ENCODE data around the gene KIRREL3.

The KIRREL3 gene

DNA sequence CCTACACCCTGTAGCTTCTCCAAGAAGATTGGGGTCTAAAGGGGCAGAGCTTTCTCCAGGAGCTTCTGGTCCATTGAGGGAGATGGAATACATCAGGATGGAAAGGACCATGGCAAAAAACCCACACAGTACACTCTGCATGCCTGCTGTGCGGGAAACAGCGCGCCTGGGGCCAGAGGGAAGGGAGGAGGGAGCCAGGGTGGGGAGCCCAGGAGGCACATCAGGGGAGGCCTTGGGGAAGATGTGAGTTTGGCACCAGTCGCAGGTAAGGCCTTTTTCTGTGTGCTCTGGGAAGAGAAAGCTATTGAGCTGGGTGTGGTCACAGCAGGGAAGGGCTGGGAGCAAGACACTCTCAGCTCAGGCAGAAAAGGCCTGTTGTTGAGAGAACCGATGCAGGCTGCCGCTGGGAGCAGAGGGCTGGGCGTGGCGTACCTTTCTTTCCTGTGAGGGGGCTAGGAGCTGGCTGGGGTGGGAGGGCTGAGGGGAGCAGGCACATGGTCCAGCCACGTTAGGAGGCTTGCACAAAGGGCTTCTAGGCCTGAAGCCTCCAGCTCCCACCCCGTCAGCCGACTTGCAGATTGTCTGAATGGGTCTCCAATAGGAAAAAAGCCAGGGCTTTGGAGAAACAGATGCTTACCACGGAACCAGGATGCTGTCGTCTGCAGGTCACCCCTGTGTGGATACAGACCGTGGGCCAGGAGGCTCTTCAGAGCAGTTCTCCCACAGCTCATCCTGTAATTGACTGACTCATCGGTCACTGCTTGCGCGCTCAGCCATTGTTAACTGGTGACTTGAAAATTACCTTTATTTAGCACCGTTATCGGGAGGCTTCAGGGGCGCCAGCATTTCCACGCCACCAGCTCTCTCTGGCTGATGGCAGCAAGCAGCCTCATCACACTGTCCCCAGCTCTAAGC, 407.8 kb downstream of the KIRREL3 start:
- no peak for DNase-seq

DNA sequence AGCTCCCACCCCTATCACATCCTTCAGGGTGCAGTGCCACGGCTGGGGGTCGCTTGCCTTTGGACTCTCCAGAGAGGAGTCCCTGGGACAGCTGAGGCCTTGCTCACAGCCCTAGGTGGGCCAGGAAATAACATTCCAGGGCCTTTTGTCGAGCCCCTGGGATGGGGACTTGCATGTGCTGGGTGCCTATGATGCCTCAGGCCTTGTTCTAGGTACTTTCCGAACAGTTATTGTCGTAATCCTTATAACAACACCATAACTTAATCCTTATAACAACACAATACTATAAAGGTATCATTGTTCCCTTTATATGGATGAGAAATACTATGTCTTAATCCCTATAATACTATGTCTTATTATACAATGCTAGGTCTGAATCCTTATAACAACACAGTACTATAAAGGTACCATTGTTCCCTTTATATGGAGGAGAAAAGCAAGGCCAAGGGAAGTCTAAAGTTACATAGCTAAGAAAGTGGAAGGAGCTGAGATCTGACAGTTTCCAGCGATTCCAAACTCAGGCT, 408.5 kb downstream of the KIRREL3 start:
- no peak for DNase-seq

DNA sequence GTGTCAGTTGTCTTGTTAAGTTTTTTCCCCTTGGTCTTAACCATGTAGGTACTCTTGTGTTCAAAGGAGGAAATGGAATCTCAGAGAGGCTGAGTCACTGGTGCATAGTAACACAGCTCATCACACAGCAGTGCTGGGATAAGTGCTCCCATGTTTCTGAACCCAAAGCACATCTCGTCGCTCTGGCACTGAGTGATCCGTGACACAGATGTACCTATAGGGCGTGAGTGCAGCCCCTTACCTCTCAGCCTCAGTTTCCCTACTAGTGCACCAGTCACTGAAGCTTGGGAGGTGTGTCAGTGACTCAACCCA, 411.1 kb downstream of the KIRREL3 start:
- DNase-seq = no peak

GRCh38 chr11:126588630-126589491, 411.7 kb downstream of the KIRREL3 start:
- DNase-seq = no peak

GRCh38 chr11:126587541-126587940, 413.0 kb downstream of the KIRREL3 start:
- no peak for DNase-seq

DNA sequence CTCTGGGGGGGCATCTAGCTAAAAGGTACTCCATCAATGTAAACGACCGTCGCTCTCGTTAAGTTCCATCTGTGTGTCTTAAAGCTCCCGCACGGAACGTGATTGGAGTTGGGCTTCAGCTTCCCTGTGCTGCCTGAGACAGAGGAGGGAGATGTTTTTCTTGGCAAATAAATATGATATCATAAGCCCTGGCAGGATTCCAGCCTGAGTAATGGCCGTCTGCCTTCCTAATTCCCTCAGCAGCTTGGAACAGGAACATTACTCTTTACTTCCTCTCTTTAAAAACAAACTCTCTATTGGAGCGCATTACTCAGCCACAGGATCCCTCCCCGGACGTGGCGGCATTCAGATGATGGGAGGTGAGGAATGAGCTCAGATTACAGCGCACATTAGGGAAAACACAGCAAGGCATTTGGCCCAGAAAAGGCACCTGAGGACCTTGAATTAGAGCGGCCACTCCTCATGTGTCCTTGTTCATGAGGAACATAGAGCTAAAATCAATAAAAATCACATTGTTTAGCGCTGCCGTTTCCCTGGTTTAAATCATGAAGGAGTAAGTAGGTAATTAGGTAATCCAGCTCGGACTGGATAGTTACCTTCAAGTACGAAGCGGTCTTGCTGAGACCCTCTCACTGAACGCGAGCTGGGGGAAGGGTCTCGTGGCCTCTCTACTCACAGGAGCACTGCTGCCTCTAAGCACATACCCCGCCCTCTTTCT, 414.6 kb downstream of the KIRREL3 start:
- peak; percentile 98 for DNase-seq

DNA sequence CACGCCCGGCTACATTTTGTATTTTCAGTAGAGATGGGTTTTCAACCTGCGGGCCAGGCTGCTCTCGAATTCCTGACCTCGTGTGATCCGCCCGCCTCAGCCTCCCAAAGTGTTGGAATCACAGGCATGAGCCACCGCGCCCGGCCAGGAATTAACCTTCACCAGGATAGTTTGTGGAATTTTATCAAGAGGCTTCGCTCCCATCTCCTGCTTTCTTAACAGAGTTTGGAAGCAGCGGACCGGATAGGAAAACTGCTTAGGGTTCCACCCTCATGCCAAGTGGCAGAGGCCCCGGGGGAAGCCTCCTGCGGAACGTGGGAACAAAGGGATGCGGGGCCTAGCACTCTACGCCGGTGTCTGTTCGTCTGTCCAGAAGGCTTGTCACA, 415.2 kb downstream of the KIRREL3 start:
- DNase-seq = no peak

DNA sequence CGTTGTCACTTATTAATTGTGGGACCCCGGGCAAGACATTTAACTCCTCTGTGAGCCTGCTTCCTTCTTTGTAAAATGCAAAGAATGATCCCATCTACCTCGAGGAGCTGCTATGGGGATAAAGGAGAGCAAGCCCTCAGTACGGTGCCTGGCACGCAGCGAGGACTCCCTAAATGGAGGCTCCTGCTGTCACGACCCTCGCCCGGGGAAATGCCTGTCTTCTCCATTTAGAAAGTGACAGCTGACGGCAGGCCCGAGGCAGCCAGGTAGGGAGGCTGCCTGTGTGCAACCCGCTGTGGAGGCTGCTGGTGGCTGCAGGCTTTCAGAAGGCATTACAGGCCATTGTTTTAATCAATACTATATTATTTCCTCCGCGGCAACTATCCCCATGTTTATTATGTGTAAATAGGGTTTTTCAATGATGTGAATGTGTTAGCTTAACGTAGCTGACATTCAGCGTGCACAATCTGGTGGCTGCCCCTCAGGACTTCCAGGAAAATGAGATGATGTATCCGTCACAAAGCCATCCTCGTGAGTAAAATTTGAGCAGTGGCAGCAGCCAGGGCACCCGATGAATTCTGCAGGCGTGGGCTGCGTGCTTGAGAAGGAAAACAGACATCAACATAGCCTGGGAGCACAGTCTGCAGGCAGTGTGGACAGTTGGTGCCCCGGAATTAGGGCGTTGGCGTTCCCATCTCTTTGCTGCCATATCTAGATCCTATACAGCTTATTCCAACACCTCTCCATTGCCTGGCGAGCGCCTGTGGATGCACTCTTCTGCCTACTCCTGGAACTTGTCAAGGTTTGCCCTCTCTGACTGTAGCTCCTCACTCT, 416.8 kb downstream of the KIRREL3 start:
- DNase-seq = no peak

- no peak for DNase-seq
These were observed 417.5 kb downstream of the KIRREL3 start for GRCh38 chr11:126583101-126583500.

GRCh38 chr11:126581871-126582648, 418.5 kb downstream of the KIRREL3 start:
- DNase-seq = no peak

DNA sequence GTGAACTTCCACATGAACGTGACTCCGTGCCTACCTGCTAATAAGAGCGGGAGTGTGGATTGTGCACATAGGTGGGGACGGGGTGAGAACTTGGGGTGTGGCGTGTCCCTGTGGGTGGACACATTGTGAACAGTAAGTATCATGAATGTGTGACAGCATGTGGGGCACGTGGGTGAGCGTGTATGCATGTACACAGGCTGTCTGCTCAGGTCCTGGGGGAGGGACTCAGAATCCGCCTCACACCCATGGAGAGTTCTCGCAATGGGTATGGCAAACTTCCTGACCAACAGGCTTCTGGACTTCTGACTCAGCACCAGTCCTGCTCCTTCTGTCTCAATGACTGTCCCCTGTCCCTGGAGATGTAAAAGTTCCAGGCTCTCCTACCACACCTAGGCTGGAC, 422.1 kb downstream of the KIRREL3 start:
- DNase-seq = no peak

- DNase-seq = peak; percentile 19
These were observed 422.5 kb downstream of the KIRREL3 start for GRCh38 chr11:126578021-126578420.

DNA sequence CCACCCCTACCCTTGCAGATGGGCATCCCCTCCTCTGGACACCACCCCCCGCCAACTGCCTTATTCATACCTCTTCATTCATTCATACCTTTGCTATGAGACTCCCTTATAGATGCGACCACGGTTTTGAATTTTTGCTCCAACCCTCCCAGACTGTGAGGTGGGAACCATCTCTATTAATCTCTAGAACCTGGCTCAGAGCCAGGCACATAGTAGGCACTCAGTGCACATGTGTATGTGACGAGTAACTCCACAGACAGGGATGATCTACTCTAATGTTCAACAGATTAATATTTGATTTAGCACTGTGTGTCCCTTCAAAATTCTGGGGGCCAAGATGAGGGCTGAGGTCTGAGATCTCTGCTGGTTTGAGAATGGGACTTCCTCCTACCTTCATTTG, 424.7 kb downstream of the KIRREL3 start:
- DNase-seq = no peak

DNA sequence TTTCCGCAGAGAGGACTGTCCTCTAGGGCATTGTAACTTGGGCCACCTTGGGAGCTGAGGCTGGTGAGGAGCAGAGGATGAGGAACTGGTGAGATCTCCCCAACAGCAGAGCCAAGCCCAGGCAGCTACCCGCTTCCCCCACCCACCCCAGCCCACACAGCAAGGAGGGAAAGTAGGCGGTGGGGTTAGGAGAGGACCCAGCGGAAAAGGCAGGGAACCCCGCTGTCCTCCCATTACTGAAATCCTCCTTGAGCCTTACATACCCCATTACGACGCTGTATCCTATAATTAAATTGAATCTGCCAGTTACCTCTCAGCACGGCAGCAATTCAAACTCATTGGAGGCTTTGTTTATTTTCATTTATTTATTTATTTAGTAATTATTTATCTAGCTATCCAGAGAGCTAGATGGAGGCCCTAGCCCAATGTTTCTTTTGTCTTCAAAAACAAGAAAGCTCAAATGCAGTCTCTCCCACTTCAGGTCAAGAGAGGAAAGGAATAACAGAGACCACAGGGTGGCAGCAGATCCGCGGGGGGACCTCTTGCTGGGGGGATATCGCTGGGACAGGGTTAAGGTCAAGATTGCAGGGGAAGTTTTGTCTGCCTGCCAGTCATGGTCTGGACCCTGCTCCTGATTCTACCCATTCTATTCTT, 427.1 kb downstream of the KIRREL3 start:
- DNase-seq = peak; percentile 16

DNA sequence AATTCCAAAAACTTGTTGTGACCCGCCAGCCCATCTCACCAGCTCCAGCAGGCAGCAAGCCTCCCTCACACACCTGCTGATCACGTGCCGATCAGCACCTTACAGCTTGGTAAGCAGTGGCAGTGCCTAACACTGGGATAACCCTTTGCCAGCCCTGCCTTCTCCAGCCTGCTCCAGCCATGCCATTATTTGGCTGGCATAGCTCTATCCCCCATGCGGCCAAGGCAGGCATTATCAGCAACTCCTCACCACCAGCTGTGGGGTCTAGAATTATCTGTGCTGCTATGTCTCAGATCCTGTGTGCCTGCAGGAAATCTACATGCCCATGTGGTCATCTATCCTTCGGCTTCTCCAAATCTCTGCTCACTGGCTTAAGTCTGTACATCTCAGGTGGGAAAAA, 430.1 kb downstream of the KIRREL3 start:
- DNase-seq = no peak

DNA sequence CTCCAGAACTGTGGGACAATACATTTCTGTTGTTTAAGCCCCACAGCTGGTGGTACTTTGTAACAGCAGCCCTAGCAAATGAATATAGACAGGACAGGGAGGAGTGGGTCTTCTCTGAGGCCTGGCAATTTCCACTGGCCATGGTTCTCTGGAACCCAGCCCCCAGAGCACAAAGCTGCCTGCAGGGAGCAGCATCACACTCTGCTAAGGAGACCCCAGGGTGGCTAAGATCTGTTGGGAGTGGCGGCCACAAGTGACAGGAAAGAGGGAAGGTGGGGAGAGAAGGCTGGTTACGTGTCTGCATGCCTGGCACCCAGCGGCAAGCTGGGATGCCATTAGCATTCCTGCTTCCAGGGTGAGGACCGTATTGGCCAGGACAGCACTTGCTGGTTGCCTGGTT, 433.2 kb downstream of the KIRREL3 start:
- no peak for DNase-seq

DNA sequence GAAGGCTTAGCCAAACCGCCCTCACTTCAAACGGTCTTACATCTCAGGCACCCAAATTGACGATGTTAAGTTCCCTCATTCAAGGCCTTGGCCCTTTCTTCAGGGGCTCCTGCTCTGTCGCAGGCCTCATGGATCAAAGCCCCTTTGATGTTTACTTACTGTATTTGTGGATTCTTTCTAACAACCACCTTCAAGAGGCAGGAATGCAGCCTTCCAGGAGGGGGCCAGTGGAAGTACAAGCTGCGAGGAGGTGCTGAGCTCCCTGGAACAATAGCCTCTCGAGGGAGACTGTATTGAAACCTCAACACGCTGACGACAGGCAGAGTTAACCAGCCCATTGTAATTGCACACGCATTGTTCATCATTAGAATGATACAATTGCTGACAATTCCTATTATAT, 436.0 kb downstream of the KIRREL3 start:
- no peak for DNase-seq

DNA sequence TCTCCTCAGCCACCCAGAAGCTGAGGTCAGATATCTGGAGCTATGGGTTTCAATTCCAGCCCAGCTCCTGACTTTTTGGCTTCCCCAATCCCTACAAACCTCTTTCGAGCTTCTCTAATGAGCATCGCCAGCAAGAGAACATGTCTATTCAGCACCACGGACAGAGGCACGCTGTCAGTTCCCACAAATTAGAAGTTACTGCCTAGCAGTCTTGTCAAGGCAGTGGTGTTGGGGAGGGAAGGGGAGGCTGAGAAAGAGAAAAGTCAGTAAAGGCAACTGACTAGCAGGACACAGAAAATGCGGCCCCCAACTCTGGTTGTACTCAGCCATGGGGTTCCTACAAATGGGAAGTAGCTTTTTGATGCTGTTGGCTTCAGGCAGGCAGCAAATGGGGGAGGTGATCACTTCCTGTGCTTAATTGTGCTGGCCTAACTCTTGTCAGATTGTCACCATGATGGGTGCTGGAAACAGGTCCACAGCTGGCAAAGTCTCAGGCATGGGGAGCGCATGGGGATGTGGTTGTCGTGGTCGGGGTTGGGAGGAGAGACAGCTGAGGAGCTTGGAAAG, 439.2 kb downstream of the KIRREL3 start:
- DNase-seq = peak; percentile 74

GRCh38 chr11:126560221-126560620, 440.3 kb downstream of the KIRREL3 start:
- DNase-seq = no peak
